Stimulated activated CD4-positive, alpha-beta T cell treated with anti-CD3 and anti-CD28 coated beads, Interleukin-4, amount 100 ng/mL, for 48 hours (primary cell): Measurements from ENCODE around the gene PRLR.

ENCODE experiments used
- DNase-seq, 2 donors: peaks; one replicate each; pipeline ENCODE4 v3.0.0-alpha.2; 2020; ENCODE audit warnings: low read depth in 2 of 2

The PRLR gene

DNA sequence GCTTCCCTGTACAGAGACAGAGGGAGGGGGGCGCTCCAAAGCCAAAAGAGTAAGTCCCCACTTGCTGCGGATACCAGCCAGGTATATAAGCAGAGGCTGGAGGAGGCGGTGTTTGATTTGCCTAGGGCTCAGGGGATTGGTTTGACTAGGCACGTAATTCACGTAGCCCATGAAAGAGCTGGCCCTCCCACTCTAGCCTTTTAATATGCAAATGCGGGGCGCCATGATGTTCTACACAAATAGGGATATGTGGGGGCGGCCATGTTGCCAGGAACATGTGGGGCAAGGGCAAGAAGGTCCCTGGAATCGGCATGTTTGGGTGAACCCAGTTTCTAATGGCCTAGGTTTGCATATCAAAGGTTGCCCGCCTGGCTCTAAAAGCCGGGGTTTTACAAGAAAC, 3.3 kb upstream of the PRLR start:
- no peak for DNase-seq

DNA sequence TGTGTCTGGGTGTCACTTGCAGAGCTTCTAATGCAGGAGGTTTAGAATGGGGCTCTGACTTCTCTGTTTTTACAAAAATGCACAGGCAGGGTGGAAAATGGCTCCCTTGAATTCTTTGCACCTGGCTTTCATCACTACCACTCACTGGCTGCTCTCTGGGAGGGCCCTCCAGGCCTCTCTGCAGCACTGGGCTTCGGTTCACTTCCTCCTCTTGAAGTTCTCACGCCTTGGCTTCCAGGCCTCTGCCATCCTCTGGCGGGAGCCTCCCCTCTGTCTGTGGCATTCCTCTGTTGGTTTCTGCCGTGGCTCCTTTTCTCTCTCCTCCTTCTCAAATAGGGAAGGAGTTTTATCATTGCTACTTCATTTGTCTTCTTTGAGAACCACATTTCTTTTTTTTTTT, 2.8 kb upstream of the PRLR start:
- no peak for DNase-seq

DNA sequence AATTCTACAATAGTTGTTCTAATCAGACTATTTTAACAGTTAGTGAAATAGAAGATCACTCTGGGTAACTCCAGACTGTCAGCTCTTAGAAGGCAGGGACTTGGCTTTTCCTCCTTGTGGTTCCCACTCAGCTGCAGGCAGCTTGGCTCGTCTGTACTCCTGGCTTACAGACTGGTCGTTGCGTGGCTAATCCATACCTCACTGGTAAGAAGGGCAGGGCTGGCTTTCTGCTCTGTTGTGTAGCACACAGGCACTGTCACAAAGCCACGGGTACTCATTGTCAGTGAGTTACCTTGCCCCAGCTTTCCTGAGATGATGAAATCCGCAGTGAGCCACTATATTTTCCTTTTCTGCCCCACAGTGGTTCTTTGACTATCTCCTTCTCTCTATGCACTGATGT, 1.8 kb upstream of the PRLR start:
- no peak for DNase-seq

DNA sequence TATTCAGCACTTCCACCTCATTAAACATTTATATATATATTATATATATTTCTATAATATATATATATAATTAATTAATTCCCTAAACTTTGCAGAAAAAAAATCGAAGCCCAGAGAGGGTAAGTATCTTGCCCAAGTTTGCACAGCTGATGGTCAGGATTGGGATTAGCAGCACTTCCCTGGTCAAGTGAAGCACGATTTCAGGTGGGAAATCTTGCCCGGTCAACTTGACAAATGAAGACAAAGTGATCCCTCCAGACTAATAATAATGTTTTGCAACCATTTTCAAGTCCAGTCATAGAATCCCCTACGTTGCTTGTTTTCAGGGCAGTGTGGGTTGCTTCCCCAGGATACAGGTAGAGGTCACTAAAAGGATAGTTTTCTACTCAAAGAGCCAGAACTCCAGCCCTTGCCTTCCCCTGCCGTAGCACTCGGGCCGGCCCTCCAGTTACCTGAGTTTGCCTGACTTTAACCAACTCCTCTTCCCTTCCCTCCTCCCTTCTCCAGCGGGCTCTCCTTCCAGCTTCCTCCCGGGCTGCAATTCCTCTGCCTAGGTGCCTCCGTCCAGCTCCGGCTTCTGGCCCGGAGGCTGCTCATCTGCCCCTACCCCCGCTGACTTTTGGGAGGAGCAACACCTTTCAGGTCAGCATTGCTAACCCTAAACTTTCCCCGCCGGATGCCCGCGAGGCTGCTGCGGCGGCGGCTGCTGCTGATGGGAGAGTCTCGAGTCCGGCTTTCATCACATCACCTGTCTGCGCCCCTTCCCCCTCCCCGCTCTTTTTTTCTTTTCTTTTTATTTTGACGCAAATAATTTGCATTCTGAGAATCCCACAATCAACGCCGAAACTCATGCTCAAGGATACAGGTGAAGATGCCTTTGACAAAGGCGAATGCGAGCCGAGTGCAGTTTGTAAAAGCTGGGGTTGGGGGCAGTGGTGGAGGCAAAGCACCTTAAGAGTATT, 930 bp downstream of the PRLR start:
- DNase-seq: no peak

DNA sequence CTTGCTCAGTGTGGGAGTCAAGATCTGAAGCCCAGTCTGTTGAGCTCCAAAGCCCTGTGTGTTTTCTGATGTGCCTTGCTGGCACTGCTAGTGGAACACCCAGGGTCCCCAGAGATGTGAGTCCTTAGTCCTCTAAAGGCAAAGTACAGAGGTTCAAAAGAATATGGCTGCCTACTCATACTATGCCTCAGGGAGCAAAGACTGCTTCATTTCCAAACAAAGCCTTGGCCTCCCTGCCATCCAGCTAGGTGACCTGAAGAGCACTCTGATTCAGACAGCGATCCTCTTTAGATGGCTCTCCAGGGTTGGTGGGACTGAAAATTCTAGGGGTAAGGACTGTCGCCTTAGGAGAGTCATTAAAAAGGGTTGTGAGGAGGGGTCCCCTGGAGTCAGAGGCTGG, 2.0 kb downstream of the PRLR start:
- DNase-seq: no peak

DNA sequence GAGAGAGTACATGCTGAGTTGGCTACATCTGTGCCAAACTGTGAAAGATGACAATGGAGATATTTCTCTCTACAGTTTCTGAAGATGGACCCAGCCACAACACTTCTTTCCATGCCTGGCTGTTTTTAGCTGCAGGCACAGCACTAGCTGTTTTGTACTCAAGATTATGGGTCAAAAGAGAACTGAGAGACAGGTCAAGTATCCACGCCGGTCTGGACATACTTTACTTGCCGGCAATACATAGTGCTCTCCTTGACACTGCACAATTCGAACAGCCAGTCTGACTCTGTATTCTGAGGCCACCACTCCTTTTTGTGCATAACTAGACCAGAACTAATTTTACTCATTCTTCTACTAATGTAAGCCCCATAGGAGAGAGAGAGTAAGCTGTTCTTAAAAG, 2.6 kb downstream of the PRLR start:
- no peak for DNase-seq

DNA sequence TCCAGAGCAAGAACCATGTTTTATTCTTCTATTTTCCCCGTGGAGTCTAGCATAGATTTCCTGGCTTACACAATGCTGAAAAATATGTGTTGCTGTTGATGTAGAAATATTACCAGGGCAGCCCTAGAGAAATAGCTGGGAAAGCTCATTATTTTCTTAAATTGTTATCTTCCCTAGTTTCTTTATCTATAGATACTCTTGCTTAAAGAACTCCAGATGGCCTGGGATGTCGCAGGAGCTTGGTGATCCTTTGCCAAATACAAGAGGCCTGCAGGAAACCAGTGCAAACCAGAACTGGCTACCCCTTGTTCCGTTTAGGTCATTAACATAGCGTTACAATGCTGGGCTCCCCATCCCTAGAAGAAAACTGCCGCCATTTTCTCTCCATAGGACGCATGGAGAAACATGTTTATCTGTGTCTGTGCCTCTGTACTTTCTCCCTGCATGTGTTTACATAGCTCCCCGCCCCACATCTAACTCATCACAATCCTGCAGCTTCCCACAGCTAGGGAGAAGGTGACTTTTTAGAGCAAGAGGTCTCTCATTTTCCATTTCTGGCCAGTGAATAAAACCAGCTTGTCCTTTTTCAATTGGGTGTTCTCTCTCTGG, 6.4 kb downstream of the PRLR start:
- no peak for DNase-seq

DNA sequence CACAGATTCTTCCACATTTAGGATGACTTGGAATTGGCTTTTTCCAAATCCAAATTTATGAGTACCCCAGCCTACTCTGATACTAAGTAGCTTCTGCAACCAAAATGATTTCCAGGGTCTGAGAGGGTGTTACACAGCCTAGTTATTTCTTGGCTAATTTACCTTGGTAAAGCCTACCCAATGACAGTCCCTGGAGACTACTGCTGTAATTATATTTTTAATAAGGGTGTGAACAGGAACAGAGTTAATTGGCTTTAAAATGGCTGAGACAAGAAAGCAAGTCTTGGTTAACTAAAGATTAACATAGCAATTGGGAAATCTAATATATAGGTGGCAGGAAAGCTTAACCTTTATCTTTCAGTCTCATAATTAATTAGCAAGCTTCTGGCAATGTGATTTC, 9.3 kb downstream of the PRLR start:
- no peak for DNase-seq

DNA sequence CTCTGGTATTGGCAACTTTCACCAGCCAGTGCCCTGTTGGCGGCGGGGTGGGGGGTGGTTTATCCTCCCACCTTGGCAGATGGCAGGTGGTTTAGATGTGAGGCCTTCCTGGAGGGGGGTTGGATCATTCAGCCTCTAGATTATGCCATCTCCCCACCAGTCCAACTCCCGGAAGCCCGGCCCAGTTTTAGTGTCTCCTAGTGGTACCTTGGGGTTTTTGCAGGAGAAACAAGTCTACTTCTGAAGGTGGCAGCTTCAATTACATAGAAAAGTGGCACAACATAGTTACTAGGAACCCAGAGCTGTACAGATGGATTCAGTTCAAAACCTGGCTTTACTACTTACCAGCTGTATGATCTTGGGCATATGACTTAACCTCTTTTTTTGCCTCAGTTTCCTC, 11.3 kb downstream of the PRLR start:
- DNase-seq: no peak

DNA sequence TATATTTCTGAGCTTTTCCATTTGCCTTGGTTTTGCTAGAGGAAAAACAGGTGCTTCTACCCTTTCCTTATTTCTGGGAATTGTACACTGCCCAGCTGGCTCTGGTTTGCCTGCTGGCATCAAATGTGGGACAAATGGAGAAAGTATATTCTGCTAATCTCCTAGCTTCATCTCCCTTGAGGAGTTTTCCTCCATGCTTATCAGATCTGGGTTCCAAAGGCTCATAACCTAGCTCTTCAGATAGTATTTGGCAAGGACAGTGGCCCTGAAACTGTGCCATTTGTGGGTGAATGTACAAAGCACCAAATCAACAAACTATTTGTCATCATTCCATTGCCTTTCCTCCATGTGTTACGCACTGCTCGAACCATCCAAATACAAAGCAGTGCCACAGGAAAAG, 16.2 kb downstream of the PRLR start:
- no peak for DNase-seq

DNA sequence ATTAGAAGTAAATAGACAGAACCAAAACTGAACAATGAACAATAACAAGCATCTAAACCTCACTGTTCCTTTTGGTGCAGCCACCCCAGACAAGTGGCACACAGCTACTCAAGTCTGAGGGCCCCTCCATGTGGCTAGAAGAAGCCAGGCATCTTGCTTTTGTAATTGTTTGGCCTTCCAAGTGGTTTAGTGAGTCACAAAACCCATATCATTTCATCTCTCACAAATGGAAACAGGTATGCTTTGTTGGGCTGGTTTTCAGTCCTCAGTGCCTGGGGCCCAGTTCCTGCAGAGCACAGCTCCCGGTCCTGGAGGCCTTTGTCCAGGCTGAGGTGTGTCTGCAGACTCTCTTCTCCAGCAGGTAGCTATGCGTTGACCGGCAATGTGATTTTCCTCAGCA, 16.7 kb downstream of the PRLR start:
- no peak for DNase-seq

DNA sequence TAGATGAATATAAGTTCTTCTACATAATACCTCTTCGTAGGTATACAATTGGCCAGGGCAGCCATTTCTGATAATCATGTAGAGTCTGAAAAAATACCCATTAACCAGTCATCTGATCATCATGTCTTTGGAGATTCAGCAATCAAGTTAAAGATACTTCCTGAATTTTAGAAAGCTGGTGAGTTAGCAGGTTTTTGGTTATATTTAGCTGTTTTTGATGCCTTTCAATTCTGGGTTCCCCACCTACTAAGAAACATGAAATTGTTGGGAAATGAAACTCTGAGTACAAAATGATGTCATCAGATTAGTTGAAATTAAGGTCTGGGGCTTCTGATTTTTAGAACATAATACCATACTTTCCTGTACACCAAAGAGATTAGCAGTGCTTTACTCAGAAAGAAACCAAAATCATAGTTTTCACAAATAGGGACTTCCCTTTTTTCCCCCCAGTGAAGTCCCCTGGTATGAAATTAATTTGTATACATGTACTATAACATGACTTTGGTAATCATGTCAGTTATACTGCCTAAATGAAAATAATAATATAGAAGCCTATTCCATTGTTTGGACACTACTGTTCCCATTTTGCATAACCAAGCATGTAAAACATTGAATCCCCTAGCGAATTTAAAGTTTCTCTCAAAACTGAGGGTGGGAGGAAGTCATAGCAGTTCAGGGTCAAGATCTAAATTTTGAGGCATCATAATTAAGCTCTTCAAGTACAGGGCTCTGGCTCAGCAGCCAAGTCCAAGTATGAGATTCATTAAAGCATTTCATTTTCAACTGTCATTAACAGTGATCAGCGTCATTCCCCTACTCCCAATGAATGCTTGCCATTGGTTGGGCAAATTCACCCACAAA, 17.9 kb downstream of the PRLR start:
- no peak for DNase-seq

DNA sequence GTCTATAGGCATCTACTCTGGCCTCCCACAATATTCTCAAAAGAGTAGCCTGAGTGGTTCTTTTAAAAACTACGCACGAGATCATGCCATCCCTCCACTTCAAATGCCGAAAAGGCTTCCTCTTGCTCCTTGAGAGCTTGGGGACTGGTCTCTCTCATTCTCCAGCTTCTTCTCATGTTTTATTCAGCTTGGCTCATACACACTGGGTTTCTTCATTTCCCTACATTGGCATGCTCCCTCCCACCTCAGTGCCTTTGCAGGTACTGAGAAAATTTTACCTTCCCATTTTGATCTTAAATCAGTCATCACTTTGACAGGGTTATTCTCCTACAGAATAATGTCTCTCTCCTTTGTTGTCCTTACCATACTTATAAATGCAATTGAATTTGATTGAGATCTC, 20.4 kb downstream of the PRLR start:
- no peak for DNase-seq

DNA sequence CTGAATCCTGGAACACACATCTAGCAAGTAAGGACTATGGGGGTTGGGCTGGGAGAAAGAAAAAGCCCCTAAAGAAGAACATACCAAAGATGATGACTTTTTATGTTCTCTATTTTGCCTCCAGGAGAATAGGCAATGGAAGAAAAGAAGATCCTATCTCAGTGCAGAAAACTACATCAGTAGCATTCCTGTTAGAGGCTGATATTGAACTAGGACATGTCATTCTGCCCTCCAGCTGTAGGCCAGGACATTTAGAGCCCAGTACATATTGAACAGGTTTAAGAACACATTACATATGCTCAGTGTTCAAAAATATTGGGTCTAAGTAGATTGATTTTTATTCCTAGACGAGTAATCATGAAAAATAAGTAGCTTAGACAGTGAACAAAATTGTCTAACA, 24.7 kb downstream of the PRLR start:
- DNase-seq: no peak

DNA sequence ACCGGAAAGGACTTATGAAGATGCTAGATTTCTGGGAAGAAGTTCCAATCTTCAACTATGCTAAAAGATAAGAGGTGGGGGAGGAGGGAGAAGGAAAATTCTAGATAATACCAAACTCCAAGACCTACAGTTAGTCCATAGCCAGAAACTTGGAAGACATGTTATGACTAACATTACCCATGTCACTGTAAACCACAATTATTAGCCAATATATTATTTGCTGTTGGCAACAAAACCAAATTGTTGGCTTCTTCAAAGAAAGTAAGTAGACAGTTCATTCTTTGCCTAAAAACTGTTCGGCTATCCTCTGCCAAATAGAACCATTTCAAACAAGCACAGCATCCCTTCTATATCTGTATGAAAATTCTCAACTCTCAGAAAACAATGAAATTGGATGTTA, 25.1 kb downstream of the PRLR start:
- DNase-seq: no peak

DNA sequence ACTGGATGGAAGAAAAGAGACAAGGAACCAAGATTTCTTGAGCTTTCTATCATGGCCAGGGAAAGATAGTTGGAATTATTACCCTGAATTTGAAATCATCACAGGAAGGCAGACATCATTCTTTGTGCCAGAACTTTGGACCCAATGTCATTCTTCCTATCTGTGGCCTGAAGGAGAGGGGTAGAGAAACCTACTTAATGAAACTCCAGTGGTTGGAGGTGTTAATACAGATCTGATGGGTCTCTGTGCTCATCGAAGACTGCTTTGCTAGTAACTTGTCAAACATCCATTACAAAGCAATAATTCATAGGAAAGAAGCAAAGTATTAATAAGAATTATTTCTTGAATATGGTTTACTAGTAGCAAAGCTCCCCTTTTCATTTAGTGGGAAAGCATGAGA, 26.9 kb downstream of the PRLR start:
- no peak for DNase-seq

DNA sequence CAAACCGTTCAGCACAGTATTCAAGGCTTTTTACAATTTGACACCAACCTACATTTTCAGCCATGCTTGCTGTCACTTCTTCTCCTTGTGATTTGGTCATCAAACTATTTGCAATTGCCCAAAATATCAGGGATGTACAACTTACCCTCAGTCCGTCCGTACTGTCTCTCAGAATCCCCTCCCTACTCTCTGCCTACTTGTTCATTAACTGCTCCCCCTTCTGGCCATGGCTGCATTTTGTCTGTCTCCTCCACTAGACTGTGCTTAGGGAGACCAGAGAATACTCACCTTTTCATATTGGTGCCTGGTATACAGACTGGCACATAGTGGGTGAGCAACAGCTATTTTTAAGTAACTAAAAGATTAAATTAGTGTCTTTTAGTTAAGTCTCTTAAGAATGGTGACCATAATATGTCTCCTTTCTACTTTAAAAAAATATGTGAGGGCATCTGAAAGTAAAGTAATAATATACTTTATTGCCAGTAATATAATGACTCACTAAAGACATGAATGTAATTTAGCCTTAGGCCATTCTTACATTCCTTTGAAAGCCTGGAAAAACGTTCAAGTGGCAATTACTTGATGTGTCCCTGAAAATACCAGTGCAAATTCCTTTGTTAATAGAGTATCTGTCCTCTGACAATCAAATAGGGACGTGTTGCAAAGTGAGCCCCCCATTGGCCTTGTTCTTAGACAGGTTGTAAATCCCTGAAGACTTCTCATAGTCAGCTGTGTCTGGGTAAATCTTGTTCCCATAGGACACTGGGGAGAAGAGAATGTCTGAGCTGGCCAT, 27.8 kb downstream of the PRLR start:
- peak; percentile 16 to 22 for DNase-seq

DNA sequence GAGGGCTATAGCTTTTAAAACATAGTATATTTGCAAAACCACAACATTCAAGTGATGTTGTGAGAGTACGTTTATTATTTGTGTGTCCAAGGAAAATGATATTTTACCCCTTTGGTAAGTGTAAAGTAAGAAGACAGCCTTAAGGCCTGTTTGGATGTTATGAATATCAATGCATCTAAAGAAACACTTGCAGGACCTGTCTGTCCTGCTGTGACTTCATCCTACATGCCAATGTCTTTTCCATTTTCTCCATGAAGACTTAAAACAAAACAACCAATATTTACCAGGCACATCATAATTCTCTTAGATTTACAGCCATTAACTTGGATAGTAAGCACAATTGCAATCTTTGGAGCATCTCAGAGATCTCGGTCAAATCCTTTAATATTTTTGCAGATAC, 29.0 kb downstream of the PRLR start:
- no peak for DNase-seq

DNA sequence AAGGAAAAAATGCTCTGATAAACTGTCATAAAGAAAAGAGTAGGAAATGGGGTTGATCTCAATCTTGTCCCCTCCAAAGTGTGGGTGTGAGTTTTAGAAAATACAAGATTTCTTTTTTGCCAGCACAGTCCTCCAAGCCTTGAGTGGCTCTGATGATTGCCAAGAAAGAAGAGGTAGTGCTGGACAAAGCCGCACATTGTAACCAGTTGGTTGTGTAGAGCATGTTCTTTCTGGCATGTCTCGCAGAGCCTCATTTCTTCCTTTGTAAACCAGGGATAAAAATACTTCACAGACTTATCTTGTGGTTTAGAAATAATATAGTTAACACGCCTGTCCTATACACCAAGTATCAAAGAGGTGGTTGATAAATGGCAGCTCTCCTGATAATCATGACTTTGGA, 30.4 kb downstream of the PRLR start:
- DNase-seq: no peak

DNA sequence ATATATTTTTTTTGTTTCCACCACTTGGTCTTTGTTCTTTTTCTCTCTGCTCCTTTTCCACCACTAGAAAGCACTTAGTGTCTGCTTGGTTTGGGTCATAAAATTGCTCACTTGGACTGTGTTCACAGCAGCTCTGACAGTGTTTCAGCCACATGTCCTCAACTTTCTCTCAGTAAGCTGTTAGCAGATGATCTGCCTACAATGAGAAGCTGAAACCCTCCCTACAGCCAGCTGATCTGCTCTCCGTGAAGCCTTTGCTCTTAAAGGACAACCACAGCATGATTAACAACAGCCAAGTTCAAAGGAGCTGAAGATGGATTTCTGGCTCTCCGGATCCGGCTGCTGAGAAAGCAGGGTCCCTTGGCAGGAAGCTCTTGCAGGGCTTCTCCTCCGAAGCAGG, 31.6 kb downstream of the PRLR start:
- DNase-seq: no peak

DNA sequence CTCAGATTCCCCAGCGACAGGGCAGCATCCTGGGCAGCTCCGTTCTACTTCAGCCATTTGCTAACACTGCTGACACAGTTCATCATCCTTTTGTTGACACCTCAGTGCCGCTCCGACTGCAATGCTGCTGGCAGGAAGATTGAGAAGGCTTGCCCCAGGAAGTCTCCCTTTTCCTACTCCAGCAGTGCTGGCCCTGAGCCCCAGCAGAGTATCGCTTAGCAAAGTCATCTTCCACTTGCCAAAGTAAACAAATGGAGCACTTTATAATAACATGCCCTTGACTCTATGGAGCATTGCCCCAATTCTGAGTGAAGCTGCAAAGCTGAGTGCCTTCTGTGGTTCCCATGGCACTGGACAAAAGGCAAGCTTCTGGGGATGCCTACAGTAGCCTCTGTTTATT, 32.2 kb downstream of the PRLR start:
- no peak for DNase-seq

DNA sequence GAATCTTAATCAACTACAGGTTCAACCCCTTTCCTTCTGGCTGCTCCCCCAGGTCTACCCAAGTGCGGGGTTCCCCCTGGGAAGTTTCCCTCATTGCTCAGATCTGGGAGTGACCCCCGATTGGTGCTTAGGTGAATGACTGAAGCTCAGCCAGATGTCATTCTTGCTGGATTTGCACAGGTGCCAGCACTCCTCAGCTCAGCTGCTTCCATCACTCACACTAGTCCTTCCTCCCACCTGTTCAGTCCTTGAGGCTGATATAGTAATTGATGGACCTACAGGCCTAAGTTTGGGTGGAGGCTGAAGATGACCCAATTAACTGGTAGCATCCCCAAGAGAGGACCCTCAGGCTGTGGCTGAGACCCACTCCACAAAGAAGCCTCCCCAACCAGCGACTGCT, 32.9 kb downstream of the PRLR start:
- no peak for DNase-seq
